HG02642 (cell line): ENCODE data around the gene VCAN.
A peak's percentile ranks its signal among the peaks of the same experiment; 100 is the strongest.

Experiments used
- ATAC-seq: cut with Tn5 transposase; IDR thresholded peaks from one replicate; pipeline ENCODE4 v1.9.1; 2021; ENCODE audit warnings: mild to moderate bottlenecking; ENCODE audit not compliant: unreplicated experiment, poor library complexity

The VCAN gene

GRCh38 chr5:83493644-83494043 lies 22.1 kb downstream of the VCAN start:
- ATAC-seq: no peak

GRCh38 chr5:83494087-83494620 lies 22.6 kb downstream of the VCAN start:
- no peak for ATAC-seq

GRCh38 chr5:83494666-83495065 lies 23.1 kb downstream of the VCAN start:
- ATAC-seq: no peak

- no peak for ATAC-seq
These were observed 25.1 kb downstream of the VCAN start for GRCh38 chr5:83496626-83497025.

GRCh38 chr5:83498585-83498984 lies 27.0 kb downstream of the VCAN start:
- ATAC-seq: no peak

- ATAC-seq: no peak
These were observed 32.1 kb downstream of the VCAN start for GRCh38 chr5:83503662-83504061.

DNA sequence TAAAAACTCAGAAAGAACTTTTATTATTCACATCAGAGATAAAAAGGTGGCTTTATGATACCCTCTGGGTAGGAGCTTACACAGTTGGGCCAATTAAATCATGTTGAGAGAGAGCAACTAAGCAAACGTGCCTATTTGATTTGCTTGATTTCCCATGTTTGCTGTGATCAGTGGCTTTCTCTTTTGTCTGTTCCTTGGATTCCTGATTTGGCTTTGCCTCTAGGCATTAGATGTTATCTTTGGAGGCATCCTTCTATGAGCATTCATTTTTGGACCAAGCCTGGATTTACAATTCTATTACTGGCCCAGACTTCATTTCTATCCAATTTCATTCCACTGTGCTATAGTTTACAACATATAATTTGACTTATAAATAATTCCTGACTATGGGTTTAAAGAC lies 35.9 kb downstream of the VCAN start:
- no peak for ATAC-seq

- no peak for ATAC-seq
These were observed 38.0 kb downstream of the VCAN start for GRCh38 chr5:83509540-83509939.

GRCh38 chr5:83510260-83510659 lies 38.7 kb downstream of the VCAN start:
- ATAC-seq: peak; percentile 69

DNA sequence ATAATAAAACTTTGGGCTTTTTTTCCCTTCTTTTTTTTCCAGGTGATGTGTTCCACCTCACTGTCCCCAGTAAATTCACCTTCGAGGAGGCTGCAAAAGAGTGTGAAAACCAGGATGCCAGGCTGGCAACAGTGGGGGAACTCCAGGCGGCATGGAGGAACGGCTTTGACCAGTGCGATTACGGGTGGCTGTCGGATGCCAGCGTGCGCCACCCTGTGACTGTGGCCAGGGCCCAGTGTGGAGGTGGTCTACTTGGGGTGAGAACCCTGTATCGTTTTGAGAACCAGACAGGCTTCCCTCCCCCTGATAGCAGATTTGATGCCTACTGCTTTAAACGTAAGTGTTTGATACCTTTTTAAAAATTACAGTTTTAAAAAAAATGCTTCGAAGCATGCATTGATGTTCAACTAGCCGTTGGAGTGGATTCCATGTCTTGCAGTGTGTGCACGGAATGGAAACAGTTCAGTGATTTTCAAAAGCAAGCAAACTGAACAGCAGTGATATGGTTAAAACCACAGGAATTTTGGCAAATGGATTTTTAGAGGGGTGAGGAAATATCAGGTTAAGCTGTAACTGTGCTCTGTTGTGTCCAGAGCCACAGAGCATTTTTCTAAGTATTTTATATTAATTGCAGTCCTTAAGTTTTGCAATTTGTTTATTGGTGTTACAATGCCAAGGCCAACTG lies 40.7 kb downstream of the VCAN start:
- no peak for ATAC-seq

DNA sequence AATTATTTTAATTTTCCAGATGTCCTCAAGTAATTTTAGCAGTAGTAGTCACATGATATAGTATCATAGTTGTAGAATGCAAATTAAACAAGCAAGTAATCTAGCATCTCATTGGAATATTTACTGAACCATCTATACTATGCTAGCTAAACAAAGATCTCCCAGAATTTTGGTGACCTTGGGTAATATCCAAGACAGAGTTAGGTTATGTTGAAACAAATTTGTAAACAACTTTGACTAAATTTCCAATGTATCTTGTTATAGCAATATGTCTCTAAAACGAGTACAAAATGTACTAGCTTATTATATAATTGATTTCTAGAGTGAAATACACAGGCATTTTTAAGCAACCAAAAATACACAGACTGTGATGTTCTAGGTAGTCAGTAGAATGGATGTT lies 41.5 kb downstream of the VCAN start:
- ATAC-seq: no peak

DNA sequence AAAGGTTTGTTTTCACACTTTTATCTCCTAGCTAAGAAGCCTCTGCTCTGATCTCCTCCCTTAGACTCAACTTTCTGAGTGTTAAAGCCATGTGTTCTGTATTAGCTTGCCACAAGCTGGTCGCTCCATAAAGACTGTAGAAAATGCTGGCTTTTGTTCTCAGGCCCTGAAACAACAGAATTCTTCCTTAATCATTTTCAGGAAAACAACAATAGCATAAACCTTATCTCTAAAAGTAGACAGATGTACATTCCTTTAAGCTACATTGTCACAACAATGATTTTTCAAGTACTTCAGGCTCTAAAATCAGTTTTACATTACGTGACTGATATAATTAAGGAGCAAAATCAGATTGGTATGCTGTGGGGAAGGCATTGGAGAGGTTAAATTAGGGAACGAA lies 41.9 kb downstream of the VCAN start:
- ATAC-seq: no peak

- no peak for ATAC-seq
These were observed 44.8 kb downstream of the VCAN start for GRCh38 chr5:83516377-83516776.

GRCh38 chr5:83517072-83517687 lies 45.6 kb downstream of the VCAN start:
- ATAC-seq: no peak

- no peak for ATAC-seq
These were observed 46.1 kb downstream of the VCAN start for GRCh38 chr5:83517688-83518085.

DNA sequence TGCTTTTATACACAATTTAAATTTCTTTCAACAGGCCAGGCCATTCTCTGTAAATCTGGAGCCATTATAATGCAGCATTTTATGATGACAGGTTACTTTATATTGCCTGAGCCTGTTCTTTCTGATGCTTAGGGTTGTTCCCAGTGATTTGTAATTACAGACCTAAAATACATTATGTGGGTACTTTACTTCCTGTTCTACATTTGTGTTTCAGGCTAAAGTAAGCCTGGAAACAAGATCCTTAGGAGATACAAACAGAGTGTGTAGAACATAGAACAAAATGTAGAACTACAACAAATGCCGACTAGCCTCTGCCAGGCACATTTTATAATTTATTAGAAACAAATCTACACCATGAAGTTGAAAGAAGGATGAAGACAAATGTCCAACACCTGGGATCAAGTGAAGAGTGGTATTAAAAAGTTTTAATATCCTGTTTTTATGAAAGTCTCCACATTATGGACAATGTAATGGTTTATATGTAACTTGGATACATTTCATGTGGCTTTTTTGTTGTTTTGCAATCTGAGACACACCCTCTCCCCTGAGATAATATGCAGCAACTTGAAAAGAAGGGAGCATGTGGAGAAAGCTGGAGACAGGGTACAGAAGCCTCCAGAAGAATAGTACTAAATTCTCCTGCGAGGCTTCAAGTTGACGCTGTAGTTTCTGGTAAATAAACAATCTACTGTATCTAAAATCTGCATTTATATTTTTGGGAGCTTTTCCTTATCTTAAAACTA lies 46.9 kb downstream of the VCAN start:
- ATAC-seq: no peak

GRCh38 chr5:83522446-83522845 lies 50.9 kb downstream of the VCAN start:
- ATAC-seq: no peak

GRCh38 chr5:83523929-83524328 lies 52.4 kb downstream of the VCAN start:
- ATAC-seq: no peak

GRCh38 chr5:83524345-83524744 lies 52.8 kb downstream of the VCAN start:
- no peak for ATAC-seq

- no peak for ATAC-seq
These were observed 53.4 kb downstream of the VCAN start for GRCh38 chr5:83524991-83525390.

GRCh38 chr5:83526289-83526688 lies 54.7 kb downstream of the VCAN start:
- ATAC-seq: no peak
